Measurements from ENCODE around the gene GP5. TPM values are rescaled to one million over a fixed set of nuclear protein-coding genes. Genes with fewer than 3 reads are reported as not detected.

Gene GP5
- total RNA-seq, 1 donor from 2014 or later, result not detected

DNA sequence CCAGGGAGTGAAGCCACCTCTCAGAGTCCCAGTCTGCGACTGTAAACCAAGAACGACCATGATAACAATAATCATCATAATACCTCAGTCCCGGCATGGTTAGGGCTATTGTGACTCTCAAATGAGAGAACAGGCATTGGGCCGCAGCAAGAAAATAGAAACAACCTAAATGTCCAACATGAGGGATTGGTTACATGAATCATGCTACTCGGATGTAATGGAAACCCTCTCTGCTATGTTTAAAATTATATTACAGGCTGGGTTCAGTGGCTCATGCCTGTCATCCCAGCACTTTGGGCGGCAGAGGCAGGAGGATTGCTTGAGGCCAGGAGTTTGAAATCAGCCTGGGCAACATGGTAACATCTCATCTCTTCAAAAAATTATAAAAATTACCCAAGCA lies 50.7 kb downstream of the GP5 start:
- DNase-seq, result no peak

DNA sequence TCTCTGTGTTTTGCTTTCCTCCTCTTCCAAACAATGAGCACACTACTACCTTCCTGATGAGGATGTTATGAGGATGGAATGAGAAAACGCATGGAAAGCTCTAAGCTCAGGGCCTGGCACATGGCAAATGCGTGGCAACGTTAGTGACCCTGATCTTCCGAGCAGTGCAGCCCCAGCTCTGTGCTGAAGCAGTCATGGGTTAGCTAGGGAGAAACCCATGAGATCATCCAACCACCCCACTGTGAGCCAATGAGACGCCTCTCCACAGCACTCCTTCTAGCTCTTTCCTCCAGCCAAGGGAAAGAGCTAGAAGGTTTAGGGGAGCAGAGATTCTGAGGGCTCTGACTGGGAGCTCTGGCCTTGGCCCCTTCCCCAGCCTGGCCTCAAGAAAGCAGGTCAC lies 52.4 kb downstream of the GP5 start:
- no peak for DNase-seq

- no peak for DNase-seq
Measured at GRCh38 chr3:194346035-194346434, 53.0 kb downstream of the GP5 start.

Other genes with a start within 250 kb of the GP5 start
- gene CPN2, start 47.9 kb downstream of the GP5 start, total RNA-seq, result not detected
- gene LRRC15, start 29.5 kb downstream of the GP5 start, total RNA-seq, result not detected
- 146 TPM for gene ATP13A3, start 87.7 kb upstream of the GP5 start, total RNA-seq
- gene TMEM44, start 234.2 kb upstream of the GP5 start, total RNA-seq, result 20.6 TPM

Data from occipital lobe (tissue), 2 donors.